HG03432 (cell line): ENCODE measurements around the gene THSD4.

Source experiments
- ATAC-seq: cut with Tn5 transposase; IDR thresholded peaks from one replicate; pipeline ENCODE4 v1.9.1; 2021; ENCODE audit warnings: mild to moderate bottlenecking, moderate library complexity; ENCODE audit not compliant: unreplicated experiment

Gene THSD4

DNA sequence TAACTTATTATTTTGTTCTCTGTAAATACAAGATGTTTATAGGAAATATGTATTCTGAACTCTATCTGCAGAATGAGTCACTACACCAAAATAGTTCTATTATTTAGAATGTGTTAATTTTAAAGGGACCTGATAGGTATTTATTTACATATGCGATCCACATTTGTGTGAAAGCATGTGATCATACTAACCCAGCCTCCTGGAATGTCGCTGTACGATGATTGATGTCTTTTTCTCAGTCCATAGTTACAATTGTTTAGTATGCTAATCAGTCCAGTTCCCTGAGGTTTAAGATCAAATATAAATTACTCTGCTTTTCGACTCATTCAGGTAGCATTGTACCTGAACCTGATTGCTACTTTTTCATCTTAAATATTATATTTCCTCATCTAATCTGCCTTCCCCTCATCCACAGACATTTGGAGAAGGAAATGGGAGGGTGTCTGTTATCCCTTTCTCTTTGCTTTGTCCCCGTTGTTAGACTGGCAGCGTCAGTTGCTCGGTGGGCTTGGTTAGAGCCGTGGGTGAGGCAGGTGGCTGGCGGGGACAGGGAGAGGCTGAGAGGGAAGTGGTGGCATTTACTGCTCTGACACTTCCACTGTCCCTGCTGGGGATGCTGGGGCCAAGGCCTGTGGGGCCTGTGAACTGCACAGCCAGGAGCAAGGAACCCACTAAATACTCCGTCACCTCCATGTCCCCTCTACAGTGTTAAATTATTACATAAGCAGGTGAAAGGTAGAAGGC is 667.3 kb downstream of the THSD4 start:
- no peak for ATAC-seq

DNA sequence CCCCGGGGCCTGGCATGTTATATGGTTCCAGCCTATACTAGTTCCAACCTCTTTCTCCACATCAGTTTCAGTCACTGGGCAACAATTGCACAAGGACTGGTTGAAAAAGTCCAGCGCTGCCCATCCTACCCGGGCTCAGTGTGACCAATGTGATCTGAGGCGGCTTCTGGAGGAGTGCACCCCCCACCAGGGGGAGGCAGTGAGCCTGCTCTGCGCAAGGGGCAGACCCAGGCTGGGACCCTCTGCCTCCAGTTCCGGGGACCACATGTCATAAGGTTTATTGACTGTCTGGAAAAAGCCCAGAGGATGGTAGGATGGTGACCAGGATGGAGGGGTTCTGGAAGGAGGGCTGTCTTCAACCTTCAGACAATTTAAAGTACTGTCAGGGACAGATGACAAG is 669.4 kb downstream of the THSD4 start:
- no peak for ATAC-seq

DNA sequence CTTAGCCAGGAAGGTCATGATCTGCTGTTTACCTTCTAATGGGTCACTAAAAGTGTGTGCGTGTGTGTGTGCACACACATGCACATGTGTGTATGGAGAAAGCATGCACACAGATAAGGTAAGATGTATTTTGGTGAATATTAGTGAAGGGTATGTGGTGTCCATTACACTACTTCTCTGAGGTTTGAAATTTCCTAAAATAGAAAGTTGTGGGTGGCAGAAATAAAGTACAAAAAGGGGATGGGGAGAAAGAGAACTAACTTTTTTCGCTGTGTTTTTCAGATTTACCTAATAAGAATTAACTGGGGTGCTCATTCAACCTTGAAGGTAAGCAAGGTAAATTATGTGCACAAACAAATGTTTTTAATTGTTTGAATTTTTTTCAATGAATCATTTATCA is 670.7 kb downstream of the THSD4 start:
- ATAC-seq, result no peak

DNA sequence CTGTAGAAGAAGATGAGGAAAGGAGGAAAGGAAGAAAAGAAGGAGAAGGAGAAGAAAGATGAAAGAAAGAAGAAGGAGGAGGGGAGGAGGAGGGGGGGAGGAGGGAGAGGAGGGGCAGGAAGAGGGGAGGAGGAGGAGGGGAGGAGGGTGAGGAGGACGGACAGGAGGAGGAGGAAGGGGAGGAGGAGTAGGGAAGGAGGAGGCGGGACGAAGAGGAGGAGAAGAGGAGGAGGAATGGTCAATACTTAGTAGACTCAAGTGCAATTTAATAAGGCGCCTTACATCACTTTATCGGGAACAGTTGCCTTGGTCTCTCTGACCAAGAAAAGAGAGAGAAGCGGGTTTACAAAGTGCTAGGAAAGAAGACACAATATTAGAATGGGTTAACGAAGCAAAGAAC is 671.4 kb downstream of the THSD4 start:
- ATAC-seq, result no peak

DNA sequence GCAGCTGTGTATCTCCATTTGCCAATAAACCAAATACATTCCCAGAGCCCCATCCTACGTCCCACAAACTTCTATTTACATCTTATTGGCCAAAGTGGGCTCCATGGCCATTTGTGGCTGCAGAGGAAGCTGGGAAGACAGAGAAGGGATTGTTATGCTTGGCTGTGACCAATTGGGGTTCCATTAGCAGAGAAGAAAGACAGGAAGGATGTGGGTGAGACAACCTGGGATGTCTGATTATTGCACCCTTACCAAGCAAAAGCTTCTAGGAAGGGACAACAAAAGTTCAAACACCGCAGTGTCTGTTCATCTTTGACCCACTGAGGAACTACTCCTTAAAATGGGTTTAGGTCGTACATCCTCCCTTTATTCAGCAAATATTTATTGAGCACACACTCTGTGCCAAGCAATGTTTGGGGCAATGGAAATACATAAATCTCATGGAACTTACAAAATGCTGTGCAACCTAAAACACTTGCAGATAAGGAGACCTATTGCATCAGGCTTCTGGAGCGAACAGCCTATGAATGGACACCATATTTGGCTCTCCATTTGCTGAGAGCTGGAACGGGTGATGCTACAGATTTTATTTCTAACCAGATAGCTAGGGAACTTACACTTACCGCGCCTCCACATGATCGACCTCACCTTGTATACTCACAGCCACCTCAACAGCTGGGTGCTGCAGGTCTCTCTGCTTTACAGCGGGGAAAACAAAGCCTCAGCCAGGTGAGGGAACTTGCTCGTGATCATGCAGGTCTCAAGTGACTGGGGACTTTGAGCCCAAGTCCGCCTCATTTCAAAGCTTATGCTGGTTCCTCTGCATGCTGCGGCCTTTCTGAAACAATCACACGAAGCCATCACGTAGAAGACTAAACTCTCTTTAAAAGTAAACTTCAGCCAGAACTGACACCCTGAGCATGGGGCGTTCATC is 673.6 kb downstream of the THSD4 start:
- no peak for ATAC-seq

DNA sequence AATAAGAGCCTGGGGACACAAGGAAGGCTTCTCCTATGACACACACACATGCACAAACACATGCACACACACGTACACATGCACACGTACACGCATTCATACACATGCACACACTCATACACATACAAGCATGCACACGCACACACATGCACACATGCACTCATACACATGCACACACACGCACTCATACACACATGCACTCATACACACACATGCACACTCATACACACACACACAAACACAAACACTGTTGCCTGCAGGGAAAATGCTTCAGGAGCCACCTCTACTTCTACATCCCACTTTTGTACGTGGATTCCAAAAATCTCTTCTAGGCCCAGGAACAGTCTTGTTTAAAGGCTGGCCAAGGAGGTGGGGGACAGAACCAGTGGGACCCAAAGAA is 674.3 kb downstream of the THSD4 start:
- no peak for ATAC-seq

DNA sequence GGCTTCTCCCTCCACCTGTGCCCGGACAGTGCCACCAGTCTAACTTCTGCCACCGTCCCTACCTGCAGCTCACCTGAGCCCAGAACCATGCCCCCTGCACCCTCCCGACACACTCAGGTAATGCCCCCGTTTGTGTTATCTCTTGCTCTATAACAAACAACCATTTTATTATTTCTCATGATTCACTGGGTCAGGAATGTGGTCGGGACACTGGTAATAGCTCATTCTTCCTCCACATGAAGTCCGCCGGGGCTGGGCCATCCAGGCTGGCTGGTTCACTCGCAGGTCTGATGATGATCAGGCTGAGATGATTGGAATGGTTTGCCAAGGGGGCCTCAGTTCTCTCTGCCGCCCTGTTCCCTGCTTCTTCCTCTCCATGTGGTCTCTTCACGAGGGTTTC is 674.8 kb downstream of the THSD4 start:
- ATAC-seq, result no peak

DNA sequence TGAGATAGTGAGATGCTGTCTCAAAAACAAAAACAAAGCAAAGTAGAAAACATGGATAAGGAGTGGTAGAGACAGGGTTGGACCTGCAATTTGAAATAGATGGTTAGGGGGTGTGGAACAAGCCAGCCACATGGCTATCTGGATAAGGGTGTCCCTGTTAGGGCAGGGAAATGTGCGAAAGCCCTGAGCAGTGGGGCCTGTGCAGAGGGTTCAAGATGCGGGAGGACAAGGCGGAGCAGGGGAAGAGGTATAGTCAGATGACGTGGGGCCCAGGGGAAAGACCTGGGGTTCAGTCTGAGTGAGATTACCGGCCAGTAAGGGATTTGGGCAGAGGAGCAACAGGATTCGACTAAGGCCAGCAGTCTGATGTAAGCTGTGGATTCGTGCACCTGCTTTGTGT is 676.7 kb downstream of the THSD4 start:
- no peak for ATAC-seq

DNA sequence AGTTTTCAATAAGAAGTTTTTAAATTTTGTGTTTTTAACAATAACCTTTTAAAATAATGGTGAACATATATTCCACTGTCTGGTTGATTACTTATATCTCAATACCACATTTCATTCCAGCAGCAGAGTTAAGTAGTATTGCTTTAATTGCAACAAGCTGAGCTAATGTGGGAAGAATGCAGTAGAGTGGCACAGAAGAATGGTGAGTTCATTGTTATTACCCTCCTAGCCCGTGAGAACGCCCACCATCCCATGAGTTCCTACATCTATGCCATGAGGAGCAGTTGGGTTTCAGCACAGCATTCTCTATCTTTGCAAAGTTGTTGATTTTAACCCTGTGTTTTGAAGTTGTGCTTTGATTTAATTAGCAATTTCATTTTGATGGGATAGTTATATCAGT is 677.2 kb downstream of the THSD4 start:
- no peak for ATAC-seq

DNA sequence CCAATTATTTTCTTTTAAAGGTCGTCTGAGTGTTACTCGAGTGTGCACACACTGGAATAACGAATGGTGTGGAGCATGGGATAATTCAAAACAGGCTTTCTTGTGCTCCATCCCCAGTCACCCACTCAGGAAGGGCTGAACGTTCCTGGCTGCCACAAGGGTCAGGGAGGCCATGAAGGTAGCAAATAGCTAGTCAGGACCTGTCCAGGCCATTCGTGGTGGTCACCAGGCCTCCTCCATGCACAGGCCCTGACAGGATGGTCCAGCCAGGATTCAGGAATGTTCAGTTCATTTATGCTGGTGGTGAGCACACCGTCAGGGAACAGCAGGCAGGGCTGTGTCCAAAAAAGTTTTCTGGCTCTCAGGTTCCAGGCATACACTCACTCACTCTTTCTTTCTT is 683.4 kb downstream of the THSD4 start:
- ATAC-seq, result no peak

DNA sequence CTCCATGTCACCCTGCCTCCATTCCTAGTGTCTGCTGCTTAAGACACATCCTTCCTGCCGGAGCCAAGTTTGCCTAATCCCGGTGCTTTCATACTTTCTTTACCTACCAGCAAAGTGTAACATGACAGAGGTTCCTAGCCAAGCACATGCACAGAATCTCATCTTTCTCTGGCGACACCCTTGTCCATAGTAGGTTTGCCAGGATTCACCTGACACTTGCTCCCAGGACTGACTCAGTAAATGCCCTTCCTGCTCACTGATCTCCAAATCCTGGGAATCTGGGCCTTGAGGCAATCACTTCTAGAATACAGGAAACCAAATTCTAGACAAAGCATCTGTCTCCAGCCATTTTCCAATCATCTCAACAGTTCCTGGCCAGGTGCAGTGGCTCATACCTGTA is 684.9 kb downstream of the THSD4 start:
- no peak for ATAC-seq

DNA sequence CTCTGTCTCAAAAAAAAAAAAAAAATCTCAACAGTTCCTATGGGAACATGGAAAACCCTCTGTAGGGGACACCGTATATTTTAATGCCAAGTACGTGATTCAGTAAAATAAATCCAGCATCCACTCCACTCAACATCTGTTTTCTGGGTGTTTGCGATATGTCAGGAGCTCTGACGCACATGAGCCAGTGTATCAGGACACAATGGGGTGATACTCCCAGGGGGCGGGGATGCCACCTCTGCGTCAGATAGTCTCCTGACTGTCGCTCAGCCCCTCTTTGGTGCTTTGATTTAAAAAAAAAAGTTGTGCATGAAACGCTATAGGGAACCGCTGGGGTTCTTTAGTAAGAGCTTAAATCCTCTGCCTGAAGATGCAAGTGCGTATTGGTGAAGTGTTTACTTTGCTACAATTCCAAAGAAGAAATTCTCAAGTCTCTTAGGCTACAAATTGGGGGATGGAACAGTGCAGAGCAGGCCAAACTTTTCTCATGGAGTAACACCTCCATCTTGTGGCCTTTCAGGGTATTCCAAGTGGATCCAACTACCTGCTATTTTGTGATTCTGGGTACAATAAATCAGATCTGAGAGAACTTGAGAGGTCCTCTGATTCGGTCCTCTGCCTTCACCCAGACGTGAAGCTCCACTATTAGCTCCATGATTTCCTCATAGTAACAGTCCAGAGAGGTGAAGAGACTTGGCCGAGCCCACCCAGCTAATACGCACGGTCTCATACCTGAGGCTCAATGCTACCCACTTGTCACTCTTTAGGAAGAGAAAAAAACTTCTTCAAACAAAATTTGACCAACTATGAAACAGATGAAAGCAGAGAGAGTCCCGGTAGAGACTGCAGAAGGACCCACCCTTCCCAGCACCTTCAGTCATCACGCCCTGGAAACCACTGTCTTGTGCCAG is 685.8 kb downstream of the THSD4 start:
- peak; percentile 50 for ATAC-seq

DNA sequence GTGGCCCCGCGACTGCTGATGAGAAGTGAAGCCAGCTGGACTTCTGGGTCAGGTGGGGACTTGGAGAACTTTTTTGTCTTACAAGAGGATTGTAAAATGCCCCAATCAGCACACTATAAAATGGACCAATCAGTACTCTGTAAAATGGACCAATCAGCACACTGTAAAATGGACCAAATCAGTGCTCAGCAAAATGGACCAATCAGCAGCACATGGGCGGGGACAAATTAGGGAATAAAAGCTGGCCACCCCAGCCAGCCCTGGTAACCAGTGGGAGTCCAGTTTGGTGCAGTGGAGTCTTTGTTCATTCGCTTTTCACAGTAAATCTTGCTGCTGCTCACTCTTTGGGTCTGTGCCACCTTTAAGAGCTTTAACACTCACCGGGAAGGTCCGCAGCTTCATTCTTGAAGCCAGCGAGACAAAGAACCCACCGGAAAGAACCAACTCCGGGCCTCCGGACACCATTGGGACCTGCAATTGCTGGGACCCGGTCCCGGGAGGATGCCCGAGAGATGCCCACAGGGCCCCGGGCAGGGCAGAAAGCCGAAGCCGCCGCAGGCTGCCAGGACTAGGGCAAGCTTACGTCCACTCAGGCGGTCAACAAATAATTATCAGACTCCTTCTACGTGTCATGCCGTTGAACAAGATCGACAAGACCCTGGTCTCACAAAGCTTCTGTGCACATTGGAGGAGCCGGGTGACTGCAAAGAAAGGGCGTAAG is 686.8 kb downstream of the THSD4 start:
- ATAC-seq, result no peak

DNA sequence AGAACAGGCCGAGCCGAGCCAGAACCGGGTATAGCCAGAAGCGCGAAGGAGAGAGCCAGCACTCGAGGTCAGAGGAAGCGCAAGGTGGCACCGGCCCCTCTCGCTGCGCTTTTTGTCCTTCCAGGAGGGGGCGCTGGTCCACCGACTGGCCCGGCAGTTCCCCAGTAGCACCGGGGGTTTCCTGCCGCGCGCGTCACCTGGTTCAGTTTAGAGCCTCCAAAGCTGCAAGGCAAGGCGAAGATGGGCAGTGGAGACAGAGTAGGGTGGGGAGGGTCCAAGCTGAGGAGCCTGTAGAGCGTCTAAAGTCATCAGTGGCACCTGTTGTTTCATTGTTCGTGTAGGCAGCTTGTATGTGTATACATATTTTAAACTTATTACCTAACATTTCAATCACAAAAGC is 687.5 kb downstream of the THSD4 start:
- no peak for ATAC-seq

DNA sequence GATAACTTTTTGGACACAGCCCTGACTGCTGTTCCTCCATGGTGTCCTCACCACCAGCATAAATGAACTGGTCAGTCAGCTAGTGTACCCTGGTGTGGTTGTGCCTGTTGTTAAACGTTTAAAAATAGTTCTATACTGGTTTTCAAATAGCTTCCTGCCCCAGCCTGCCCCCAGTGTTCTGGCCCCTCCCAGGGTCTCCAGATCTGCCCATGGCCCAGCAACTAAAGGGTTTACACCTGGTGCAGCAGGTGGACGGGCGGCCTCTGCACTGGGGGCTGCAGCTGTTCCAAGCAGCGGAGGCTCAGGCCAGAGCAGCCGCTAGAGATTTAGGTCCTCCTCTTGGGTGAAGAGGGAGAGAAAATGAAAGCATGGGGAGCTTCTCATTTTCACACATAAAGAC is 689.0 kb downstream of the THSD4 start:
- ATAC-seq, result no peak

DNA sequence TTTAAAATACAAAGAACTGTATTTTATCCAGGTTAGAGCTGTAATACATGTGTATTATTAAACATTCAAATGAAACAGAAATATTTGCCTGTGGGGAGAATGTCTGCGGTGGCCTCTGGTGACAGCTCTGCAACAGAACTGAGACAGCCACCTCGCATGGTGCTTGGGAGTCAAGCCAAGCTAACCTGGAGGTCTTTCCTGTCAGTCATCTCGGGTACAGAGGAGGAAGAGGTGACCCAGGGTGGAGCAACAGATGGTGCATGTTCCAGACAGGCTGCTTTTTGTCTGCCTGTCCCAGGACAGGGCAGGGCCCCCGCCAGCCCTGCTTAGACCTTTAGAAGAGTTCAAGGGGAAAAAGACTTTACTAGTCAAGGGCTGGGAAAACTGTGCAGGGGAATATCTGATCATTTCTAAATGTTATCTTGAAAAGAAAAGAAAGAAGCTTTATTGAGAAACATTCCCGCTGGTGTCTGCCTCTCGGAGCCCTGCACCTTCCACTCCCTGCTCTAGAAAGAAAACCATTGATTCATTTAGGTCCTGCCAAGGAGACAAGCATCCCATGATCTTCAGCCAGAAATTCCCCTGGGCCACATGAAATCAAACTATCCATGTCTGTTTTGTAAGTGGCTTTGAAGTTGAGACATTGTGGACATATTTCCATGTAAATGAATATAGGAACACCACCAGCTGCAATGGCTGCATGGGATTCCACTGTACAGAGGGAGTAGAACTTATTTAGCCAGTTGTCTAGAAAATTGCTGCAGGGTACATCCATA is 689.6 kb downstream of the THSD4 start:
- no peak for ATAC-seq

DNA sequence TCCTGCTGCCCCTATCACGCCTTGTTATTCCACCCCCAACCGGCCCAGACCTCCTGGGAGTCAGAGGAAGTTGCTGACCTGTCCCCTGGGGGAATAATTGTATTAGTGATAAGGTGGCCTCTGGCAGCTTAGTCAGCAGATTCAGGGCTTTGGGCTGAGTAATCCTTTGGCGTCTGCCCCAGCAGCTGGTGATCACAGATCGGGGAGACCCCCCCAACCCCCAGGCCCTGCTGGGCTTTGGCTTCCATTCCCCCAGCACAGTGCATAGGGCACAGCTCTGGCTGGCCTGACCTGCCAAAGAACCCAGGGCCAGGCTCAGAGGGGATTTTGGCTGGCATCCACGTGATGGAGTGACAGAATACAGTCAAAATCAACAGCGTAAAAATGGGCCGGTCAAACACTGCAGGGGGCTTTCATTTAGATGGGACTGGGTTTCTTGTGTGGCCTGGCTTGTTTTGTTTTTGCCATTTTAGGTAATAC is 691.2 kb downstream of the THSD4 start:
- no peak for ATAC-seq

DNA sequence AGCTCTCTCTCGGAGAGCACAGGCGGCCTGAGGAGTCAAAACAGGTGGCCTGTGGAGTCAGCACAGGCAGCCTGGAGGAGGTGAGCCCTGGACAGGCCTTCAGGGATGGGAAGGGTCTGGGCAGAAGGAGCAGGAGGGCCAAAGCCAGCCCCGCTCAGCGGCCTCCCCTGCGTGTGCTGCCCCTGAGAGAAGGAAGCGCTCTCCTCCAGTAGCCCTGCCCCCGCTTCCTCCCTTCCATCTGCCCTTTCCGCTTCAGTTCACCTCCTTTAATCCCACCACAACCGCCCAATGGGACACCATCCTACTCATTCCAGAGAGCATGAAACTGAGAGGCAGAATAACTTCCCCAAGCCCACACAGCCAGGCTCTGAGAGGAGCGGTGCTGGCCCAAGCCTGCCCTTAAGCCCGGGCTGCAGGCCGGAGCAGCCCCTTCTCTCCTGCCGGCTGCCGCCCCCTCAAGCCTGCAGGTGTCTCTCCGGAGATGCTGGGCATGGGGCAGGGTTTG is 691.9 kb downstream of the THSD4 start:
- ATAC-seq, result no peak

DNA sequence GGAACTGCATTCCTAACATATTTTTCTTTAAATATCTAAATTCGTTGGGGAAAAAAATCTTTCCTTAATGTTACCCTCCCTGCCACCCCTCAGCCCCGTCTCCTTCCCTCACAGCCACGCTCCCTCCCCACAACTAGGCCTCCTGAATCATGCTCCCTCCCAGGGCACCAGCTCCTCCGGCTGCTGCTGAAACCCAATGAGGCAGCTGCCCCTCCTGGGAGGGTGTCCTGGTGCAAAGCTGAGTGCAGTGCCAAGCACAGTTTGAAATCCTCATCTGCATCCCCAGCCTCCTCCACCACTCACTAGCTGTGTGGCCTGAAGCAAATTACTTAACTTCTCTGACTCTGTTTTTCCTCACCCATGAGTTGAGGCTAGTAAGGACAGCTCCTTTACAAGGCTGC is 692.4 kb downstream of the THSD4 start:
- no peak for ATAC-seq
